ENCODE data around the gene FAM83G.

DNA sequence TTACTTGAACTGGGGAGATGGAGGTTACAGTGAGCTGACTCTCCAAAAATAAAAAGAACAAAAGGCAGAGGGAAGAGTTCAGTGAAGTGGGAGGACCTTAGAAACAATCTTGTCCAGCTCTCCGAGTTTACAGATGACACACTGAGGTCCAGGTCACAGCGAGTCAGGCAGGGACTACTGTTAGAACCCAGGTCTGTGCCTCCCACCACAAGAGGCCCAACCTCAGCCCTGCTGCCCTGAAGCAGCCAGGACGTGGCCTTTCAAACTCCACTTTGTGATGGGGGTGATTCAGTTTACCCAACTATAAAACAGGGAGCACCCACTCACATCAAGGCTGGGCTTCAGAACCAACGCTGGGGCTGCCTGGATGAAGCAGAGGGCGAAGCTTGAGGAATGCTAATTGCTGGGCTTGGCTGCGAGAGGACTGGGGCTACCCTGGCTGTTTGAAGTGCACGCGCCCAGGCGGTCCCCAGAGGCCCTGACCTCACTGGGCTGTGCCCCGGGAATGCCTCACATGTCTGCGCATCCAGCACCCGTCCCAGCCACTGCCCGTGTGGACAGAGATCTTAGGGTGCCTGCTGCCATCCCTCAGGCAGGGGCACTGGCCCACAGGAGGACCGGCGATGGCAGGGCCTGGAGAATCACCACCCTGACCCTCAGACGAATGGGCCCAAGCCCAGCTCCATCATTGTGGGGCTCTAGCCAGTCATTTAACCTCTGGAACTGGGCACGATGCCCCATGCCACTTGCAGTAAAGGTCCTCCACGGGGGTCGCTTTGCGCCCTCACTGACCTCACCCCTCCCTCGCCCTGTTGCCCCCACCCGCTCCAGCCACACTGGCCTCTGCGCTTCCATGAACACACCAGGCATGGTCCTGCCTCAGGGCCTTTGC is 41.2 kb downstream of the FAM83G start:
- TF ChIP-seq CTCF (IDR thresholded peaks at IDR 0.05), result no peak
- no peak for TF ChIP-seq POLR2A (IDR thresholded peaks at IDR 0.05)
